ENCODE measurements around the gene PAGR1.
"Not testable (repeated sequence)": the region's sequence is repeated elsewhere in the genome, so short reads cannot be mapped to it uniquely, and the experiment has no call there.

Gene PAGR1

GRCh38 chr16:29824589-29825144 is 8.7 kb downstream of the PAGR1 start:
- ChIA-PET POLR2A (interaction anchor here (0.7 to 2.3 kb wide), 5 partner anchors 9 to 165 kb away, joined by 3 to 11 read pairs (median 5); partner anchors contain the start of genes ASPHD1 and PAGR1), CTCF (interaction anchor here (1.0 to 10.3 kb wide), 6 partner anchors 8 to 181 kb away, joined by 3 to 99 read pairs (median 5); partner anchors contain the start of gene PAGR1)
- no peak for TF ChIP-seq CTCF (IDR thresholded peaks at IDR 0.05; ENCODE audit: insufficient read depth, low read length, missing control alignments)
- H3K4me3 ChIP-seq (ENCODE audit: low read depth, low read length): peak overlapping the region; percentile 23
- no peak for DNase-seq (ENCODE audit: low read depth, low spot score)

GRCh38 chr16:29825145-29826044 is 9.4 kb downstream of the PAGR1 start:
- no peak for DNase-seq (ENCODE audit: low read depth, low spot score)
- POLR2A ChIA-PET: interaction anchor here (0.7 to 2.3 kb wide), 4 partner anchors 10 to 164 kb away, joined by 3 to 11 read pairs (median 4); partner anchors contain the start of genes ASPHD1 and PAGR1
- CTCF ChIA-PET: interaction anchor here (1.4 to 10.3 kb wide), 5 partner anchors 8 to 27 kb away, joined by 3 to 99 read pairs (median 6); partner anchors contain the start of gene PAGR1
- no peak for TF ChIP-seq CTCF (IDR thresholded peaks at IDR 0.05; ENCODE audit: insufficient read depth, low read length, missing control alignments)
- H3K4me3 ChIP-seq (ENCODE audit: low read depth, low read length): peak overlapping the region; percentile 23

- no peak for TF ChIP-seq CTCF (IDR thresholded peaks at IDR 0.05; ENCODE audit: insufficient read depth, low read length, missing control alignments)
- ChIA-PET POLR2A (interaction anchor here (0.6 to 2.3 kb wide), 4 partner anchors 11 to 147 kb away, joined by 3 to 11 read pairs (median 4); partner anchors contain the start of gene PAGR1), CTCF (interaction anchor here (1.0 to 10.3 kb wide), 5 partner anchors 9 to 196 kb away, joined by 3 to 99 read pairs (median 5); partner anchors contain the start of gene C16orf92)
- DNase-seq (ENCODE audit: low read depth, low spot score): no peak
- H3K4me3 ChIP-seq (ENCODE audit: low read depth, low read length): no peak overlapping the region
Measured at GRCh38 chr16:29826342-29826695, 10.4 kb downstream of the PAGR1 start.

GRCh38 chr16:29830774-29831173 is 14.8 kb downstream of the PAGR1 start:
- no peak overlapping the region for H3K4me3 ChIP-seq (ENCODE audit: low read depth, low read length)
- TF ChIP-seq CTCF (IDR thresholded peaks at IDR 0.05; ENCODE audit: insufficient read depth, low read length, missing control alignments): no peak
- ChIA-PET POLR2A (interaction anchor here (0.7 kb wide), 1 partner anchor 11 kb away, joined by 3 read pairs; no protein-coding TSS in a partner anchor), CTCF (no interaction called here)
- no peak for DNase-seq (ENCODE audit: low read depth, low spot score)

GRCh38 chr16:29831490-29831889 is 15.5 kb downstream of the PAGR1 start:
- no peak for DNase-seq (ENCODE audit: low read depth, low spot score)
- ChIA-PET POLR2A (interaction anchor here (0.7 kb wide), 1 partner anchor 11 kb away, joined by 3 read pairs; no protein-coding TSS in a partner anchor), CTCF (no interaction called here)
- TF ChIP-seq CTCF (IDR thresholded peaks at IDR 0.05; ENCODE audit: insufficient read depth, low read length, missing control alignments): no peak
- no peak overlapping the region for H3K4me3 ChIP-seq (ENCODE audit: low read depth, low read length)

- POLR2A ChIA-PET; DNase-seq (ENCODE audit: low read depth, low spot score); H3K4me3 ChIP-seq (ENCODE audit: low read depth, low read length): not testable (repeated sequence)
- CTCF ChIA-PET: interaction anchor here (1.7 to 5.4 kb wide), 2 partner anchors 15 to 49 kb away, joined by 3 to 37 read pairs; no protein-coding TSS in a partner anchor
Measured at GRCh38 chr16:29833219-29833618, 17.3 kb downstream of the PAGR1 start.

All from AG04449 (cell line).